HG02623 (cell line): ENCODE measurements around the gene AQP7.
"Not testable (repeated sequence)": the region's sequence is repeated elsewhere in the genome, so short reads cannot be mapped to it uniquely, and the experiment has no call there.

Experiments used
- ATAC-seq: cut with Tn5 transposase; IDR thresholded peaks from one replicate; pipeline ENCODE4 v1.9.1; 2021; ENCODE audit warnings: moderate library complexity; ENCODE audit not compliant: unreplicated experiment

The AQP7 gene

DNA sequence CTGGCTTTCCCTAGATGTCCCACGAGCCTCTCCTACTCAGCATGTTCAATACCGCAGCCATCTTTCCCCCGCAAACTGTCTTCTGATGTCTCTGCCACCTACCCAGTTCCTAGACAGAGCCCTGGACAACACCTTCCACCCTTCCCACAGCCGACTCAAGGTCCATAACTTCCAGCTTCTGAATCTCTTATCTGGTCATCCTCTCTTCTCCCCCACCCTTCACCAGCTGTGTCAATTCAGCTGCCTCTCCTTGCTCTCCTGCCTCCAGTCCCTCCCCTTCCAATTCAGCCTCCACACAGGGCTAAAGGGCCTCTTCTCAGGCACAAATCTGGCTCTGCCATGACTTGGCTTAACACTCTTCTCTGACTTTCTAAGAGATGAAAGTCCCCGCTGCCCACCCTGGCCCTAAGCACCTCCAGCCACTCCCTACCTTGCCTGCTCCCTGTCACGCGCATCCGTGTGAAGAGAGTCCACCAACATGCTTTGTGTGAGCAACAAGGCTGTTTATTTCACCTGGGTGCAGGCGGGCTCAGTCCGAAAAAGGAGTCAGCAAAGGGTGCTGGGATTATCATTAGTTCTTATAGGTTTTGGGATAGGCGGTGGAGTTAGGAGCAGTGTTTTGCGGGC is 25.2 kb downstream of the AQP7 start:
- no peak for ATAC-seq

DNA sequence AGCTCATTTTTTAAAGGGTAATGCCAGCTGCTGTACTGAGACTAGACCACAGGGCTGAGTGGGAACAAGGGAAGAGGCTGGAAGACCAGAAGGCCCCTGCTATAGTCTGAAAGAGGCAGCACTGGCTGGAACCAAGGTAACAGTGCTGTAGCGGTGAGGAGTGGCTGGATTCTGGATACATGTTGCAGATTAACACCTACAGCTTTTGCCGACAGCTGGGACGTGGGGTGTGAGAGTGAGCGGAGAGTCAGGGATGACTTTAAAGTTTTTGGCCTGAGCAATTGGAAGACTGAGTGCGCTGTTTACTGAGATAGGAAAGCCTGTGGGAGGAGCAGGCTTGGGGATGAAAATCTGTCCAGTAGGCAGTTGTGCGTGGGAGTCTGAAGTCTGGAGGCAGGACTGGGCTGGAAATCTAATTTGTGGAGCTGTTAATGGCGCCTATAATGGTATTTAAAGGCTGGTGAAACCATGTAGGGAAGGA is 26.5 kb downstream of the AQP7 start:
- no peak for ATAC-seq

DNA sequence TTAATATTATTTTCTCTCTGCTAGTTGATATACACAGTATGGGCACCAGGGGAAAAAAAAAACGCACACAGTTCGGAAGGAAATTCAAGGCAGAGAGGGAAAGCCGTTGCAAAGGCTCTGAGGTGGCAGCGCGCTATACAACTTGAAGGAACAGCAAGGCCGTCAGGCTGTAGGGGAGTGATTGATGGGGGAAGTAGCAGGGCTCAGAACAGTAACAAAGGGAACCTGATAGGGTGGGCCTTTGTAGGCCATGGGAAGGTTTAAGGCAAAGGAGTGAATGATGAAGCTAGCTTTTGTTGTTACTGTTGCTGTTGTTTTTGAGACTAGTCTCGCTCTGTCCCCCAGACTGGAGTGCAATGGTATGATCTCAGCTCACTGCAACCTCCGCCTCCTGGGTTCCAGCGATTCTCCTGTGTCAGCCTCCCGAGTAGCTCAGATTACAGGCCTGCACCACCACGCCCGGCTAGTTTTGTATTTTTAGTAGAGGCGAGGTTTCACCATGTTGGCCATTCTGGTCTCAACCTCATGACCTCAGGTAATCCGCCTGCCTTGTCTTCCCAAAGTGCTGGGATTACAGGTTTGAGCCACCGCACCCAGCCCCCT is 27.0 kb downstream of the AQP7 start:
- no peak for ATAC-seq

DNA sequence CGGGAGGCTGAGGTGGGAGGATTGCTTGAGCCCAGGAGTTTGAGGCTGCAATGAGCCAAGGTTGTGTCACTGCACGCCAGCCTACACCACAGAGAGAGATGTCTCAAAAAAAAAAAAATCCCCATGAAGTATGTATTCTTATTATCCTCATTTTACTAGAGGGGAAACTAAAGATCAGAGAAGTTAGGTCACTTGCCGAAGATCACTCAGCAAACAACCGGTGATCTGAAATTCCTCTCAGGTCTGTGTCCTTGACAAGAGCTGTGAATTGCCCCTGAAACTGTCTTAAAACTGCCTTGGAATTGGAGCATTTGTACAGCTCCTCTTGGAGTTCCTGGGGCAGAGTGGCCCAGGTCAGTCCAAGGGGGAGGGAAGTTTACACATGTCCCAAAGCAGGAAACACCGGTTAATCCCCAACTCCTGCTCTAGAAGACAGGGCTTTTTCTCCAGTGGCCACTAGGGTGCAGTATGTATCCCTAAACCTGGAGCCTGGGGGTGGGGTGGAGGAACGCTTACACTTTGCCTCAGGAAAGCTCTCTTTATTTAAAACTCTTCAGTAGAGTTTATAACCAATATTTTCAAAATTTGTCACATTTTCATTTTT is 27.6 kb downstream of the AQP7 start:
- no peak for ATAC-seq

DNA sequence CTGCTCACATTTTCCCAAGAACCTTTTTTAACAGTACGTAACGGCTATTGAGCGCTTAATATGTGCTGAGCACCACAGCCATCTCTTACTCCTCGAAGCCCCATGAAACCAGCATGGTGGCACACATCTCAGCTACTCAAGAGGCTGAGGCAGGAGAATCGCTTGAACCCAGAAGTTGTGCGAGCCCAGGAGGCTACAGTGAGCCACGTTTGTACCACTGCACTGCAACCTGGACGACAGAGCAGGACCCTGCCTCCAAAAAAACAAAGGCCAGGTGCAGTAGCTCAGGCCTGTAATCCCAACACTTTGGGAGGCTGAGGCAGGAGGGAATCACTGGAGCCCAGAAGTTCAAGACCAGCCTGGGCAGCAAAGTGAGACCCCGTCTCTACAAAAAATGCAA is 28.2 kb downstream of the AQP7 start:
- ATAC-seq, result no peak

DNA sequence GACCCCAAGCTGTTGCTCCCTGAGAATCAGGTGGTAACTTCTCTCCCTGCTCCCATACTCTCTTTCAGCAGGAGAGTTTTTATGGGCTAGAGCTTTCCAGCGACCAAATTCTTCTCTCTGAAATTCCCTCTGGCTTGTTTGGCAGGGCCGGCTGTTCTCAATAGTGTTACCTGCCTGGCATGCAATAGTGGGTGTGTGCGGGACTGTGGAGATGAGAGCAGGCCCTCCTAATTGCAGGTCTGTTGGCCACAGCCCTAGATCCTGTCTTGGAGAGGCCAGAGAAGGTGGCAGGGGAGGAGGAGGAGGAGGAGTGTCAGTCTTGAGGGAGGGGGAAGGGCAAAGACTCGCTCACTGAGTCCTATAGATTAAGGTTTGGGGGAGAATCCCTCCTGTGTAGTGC is 29.5 kb downstream of the AQP7 start:
- no peak for ATAC-seq

DNA sequence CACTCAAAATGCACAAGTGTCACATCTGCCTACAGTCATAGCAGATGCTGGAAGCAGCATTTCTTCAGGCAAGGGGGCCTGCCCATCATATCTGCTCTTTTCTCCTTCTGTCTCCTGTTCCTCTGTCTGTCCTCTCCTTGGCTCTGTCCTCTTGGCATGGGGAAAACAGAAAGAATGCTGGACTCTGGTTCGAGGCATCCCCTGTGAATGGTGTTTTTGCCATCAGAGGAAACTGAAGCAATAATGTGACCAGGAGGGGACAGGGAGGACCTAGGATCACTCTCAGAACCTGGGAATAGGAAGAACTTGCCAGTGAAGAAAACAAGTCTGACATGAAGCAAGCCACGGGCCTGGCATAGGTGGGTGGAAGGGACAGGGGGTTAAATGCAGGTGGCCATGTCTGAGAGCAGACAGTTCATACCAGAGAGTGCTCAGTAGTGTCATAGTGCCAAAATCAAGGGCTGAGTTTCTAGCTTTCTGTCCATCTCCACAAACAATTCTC is 35.3 kb downstream of the AQP7 start:
- no peak for ATAC-seq

DNA sequence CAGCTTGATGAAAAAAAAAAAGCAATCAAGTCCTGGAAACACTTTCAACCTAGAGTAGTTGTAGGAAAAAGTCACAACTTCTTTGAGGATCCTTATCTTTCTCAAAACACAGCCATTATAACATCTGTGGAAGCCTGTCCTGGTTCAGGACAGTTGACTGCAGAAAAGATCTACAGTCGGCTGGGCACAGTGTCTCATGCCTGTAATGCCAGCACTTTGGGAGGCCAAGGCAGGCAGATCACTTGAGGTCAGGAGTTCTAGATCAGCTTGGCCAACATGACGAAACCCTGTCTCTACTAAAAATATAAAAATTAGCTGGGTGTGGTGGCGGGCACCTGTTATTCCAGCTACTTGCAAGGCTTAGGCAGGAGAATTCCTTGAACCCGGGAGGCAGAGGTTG is 37.6 kb downstream of the AQP7 start:
- not testable (repeated sequence) for ATAC-seq

DNA sequence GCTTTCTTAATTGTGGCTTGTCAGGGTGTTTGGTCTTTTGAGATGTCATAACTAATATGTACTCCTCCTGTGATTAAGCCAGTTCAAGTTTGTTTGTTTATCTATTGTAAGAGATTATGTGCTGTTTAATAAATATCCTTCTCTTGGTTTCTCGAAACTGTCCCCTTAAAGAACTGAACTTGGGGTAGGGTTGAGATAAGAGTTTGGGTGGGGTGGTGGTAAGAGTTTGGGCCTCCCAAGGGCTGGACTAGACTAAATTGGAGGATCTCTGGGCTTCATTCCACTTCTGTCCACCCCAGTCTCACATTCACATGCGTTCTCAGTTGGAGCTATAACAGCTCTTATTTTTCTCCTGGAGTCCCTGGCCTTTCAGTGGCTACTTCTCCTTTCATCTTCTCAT is 38.2 kb downstream of the AQP7 start:
- ATAC-seq, result no peak

DNA sequence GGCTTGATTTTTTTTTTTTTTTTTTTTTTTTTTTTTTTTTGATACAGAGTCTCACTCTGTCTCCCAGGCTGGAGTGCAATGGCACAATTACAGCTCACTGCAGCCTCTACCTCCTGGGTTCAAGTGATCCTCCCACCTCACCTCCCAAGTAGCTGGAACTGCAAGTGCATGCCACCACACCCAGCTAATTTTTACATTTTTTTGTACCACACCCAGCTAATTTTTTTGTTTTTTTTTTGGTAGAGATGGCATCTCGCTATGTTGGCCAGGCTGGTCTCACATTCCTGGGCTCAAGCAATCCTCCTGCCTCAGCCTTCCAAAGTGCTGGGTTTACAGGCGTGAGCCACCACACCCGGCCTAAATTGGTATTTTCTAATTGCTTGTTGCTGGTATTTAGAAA is 43.7 kb downstream of the AQP7 start:
- not testable (repeated sequence) for ATAC-seq

DNA sequence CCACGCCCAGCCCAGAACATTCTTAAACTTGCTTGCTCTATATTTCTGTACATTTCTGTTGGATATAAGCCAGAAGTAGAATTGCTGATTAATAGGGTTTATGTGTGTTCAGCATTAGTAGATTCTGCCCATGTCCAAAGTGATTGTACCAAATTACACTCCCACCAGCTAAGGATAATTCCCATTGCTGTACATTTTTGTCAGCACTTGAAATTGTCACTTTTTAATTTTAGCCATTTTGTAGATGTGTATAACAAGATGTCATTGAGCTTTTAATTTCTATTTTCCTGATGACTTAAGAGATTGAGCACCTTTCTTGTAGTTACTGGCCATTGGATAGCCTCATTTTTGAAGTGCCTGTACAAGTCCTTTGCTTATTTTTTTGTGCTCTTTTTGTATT is 46.4 kb downstream of the AQP7 start:
- ATAC-seq, result no peak

DNA sequence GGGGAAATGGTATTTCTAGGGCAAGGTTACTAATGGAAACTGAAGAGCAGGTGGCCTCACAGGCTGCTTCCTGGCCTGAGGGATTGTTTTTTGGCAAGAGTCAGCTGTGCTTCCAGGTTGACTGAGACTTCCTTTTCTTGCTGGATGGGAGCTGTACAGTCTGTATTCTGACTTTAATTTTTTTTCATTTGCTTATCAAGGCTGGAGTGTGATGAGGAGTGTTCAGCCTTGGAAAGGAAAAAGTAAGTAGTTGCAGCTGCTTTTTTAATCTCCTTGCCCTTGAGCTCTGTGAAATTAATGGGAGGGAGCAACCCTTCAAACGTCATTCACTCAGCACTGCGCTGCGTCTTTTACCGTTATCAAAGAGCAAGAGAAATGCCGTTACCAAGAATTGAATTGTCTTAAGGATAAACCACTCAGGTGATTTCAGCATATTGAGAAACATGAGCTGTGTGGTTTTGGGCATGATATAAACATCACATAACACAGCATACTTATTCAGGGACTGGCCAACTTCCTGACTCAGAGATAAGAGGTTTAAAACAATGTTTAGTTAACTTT is 47.6 kb downstream of the AQP7 start:
- ATAC-seq, result no peak

DNA sequence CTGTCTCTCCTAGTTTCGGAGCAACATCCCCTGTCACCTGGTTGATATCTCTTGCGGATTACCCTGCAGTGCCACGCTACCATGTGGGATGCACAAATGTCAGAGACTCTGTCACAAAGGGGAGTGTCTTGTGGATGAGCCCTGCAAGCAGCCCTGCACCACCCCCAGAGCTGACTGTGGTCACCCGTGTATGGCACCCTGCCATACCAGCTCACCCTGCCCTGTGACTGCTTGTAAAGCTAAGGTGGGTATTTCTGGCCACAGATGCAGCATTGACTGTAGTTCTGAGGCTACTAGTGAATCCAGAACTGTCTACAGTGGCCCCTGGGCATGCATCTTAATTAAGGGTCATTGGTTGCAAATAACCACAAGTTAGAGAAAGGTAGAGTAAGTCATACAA is 50.8 kb downstream of the AQP7 start:
- ATAC-seq, result no peak

DNA sequence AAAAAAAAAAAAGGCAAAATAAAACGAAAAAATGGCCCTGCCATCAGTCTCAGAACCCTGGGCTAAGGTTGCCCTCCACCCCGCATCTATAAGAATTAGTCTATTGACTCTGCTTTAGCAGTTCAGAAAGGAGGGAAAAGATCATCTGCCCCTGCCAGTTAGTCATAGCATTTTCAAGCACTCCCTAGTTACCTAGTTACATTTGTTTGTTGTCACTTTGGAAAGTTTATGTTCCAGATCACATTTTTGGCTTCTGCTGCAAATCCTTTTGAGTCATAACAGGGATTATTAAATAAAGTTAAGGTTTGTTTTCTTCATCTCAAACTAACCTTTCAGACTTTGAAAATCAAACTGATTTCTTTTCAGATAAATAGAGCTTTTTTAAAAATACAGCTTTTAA is 52.1 kb downstream of the AQP7 start:
- ATAC-seq, result no peak

DNA sequence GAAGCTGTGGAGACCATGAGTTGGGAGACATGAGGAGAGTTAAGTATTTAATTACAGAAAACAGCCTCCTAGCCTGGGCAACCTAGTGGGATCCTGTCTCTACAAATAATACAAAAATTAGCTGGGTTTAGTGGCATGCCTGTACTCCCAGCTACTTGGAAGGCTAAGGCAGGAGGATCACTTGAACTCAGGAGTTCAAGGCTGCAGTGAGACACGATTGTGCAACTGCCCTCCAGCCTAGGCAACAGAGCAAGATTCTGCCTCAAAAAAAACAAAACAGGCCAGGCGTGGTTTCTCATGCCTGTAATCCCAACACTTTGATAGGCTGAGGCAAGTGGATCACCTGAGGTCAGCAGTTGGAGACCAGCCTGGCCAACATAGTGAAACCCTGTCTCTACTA is 52.6 kb downstream of the AQP7 start:
- ATAC-seq, result no peak

DNA sequence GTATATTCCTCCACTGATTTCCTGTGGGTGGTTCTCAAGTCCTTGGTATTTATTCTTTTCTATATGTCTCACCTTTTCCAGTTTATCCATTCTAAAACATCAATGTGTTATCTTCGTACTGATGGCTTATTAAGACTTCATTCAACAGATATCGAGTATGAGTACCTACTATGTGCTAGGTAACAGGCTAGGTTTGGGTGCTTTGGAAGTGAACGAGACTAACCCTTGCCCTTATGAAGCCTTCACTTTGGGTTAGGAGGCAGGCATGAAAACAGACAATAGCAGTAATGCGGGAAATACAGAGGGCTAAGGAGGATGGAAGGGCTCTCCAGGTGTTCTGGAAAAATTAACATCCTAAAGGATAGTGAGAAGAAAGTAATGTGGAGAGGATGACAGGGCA is 53.4 kb downstream of the AQP7 start:
- no peak for ATAC-seq

DNA sequence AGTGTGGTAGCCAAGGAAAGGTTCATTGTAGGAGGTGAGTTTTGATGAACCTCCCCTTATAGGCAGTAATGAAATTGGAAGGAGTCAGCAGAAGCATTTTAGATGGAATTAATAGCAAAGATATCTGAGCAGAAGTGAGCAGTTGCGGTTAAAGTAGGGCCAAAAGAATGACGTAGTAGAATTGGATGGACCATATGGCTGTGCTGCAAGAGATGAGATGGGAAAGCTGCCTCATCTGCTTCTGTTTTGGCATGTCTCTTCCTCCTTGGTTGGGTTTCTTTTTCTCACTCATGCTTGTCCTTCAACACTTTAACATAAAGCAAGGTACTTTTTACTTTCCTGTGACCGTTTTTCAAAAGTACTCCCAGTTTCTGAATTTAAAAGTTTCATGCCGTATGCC is 55.8 kb downstream of the AQP7 start:
- ATAC-seq, result no peak

DNA sequence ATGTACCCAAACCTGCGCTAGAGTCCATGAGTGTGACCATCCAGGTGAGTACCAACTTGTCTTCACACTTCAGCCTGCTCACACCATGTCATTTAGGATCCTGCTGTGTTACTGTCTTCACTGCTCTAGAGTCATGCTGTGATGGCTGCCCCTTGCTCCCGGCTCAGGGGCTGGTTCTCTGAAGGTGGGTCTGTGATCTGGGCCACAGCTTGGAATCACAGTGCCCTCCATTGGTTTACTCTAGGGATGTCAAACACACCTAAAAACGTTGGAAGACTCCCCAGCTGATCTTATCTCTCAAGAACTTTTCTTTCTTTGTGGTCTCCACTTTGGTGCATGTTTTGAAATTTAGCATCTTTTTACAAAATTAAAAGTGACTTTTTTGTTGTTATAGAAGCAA is 58.2 kb downstream of the AQP7 start:
- ATAC-seq, result no peak

DNA sequence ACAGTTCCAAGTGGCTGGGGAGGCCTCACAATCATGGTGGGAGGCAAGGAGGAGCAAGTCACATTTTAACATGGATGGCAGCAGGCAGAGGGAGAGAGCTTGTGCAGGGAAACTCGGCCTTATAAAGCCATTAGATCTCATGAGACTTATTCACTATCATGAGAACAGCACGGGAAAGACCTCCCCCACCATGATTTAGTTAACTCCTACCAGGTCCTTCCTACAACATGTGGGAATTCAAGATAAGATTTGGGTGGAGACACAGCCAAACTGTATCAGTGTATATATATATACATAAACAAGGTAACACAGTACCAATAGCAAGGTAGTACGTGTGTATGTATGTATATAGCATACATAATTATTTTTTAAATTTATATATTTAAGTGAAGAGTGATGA is 61.2 kb downstream of the AQP7 start:
- ATAC-seq, result no peak

DNA sequence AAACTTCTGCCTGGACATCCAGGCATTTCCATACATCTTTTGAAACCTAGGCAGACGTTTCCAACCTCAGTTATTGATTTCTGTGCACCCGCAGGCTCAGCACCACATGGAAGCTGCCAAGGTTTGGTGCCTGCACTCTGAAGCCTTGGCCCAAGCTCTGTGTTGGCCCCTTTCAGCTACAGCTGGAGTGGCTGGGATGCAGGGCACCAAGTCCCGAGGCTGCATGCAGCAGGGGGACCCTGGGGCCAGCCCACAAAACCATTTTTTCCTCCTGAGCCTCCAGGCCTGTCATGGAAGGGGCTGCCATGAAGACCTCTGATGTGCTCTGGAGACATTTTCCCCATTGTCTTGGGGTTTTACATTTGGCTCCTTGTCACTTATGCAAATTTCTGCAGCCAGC is 62.2 kb downstream of the AQP7 start:
- no peak for ATAC-seq
